HG03025 (cell line): Measurements from ENCODE around the gene LSM11.
A peak's percentile ranks its signal among the peaks of the same experiment; 100 is the strongest.
"Not testable (repeated sequence)": the region's sequence is repeated elsewhere in the genome, so short reads cannot be mapped to it uniquely, and the experiment has no call there.

Source experiments
- ATAC-seq: cut with Tn5 transposase; IDR thresholded peaks from one replicate; pipeline ENCODE4 v1.9.1; 2021; ENCODE audit warnings: mild to moderate bottlenecking, moderate library complexity; ENCODE audit not compliant: unreplicated experiment, low FRiP score

Gene LSM11

DNA sequence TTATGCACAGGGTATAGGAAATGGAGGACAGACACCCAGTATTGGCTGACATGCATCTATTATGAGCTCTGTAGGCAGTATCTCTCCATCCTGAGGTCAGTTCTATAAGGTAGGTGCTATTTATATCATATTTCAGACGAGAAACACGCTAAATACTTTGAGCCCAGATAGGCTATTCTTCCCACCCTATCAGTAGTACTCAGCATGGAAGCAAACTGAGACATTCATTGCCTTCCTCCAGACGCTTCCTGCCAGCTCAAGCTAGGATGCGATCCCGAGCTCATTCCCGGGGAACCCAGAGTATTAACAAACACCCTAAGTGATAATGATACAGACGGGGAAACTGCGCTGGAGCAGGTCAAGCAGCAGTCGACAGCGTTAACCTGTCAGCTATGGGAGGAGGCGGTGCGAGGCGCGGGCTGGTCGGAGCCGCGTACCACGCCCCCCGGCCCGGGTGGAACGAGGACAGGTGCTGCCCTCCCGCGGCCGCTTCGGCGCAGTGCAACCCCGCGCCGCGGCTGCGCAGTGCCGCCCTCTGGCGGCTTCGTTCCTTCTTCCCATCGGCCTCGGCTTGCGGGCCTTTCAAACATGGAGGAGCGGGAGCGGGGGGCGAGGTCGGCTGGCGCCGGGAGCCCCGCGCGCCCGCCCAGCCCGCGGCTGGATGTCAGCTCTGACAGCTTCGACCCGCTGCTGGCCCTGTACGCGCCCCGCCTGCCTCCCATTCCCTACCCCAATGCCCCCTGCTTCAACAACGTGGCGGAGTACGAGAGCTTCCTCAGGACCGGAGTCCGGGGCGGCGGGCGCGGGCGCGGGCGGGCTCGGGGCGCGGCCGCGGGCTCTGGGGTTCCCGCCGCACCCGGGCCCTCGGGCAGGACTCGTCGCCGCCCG is at the start of gene LSM11:
LSM11 (plus strand) TSS at position 550 of the 888 bp plus-strand sequence; CDS start at position 589, 39 bp downstream.
- ATAC-seq = peak; percentile 80

- not testable (repeated sequence) for ATAC-seq
These were observed 49.7 kb upstream of the LSM11 start for GRCh38 chr5:157693816-157694215.

- ATAC-seq = not testable (repeated sequence)
These were observed 47.4 kb upstream of the LSM11 start for GRCh38 chr5:157696154-157696553.

DNA sequence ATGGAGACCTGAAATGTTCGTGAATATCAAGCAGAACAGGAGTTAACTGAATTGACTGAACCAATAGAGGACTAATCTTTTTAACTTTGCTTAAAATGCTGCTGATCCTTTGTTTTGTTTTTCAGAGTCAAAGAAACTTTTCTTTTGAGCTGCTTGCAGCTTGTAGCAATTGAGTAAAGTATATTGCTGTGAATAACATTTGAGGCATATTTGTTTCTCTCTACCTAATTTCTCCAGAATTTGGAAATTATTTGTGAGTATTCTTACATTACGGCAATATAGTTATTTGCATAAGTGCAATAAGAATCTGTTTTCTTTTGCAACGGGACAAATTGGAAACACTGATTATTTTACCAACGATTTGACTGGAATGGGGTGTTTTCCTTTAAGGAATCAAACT is 44.8 kb upstream of the LSM11 start:
- not testable (repeated sequence) for ATAC-seq

- ATAC-seq = no peak
These were observed 39.8 kb upstream of the LSM11 start for GRCh38 chr5:157703736-157704135.

- ATAC-seq = no peak
These were observed 34.6 kb upstream of the LSM11 start for GRCh38 chr5:157708866-157709265.

- ATAC-seq = no peak
These were observed 34.2 kb upstream of the LSM11 start for GRCh38 chr5:157709346-157709745.

GRCh38 chr5:157710431-157710830 is 33.1 kb upstream of the LSM11 start:
- no peak for ATAC-seq

GRCh38 chr5:157710882-157711281 is 32.6 kb upstream of the LSM11 start:
- ATAC-seq = no peak

DNA sequence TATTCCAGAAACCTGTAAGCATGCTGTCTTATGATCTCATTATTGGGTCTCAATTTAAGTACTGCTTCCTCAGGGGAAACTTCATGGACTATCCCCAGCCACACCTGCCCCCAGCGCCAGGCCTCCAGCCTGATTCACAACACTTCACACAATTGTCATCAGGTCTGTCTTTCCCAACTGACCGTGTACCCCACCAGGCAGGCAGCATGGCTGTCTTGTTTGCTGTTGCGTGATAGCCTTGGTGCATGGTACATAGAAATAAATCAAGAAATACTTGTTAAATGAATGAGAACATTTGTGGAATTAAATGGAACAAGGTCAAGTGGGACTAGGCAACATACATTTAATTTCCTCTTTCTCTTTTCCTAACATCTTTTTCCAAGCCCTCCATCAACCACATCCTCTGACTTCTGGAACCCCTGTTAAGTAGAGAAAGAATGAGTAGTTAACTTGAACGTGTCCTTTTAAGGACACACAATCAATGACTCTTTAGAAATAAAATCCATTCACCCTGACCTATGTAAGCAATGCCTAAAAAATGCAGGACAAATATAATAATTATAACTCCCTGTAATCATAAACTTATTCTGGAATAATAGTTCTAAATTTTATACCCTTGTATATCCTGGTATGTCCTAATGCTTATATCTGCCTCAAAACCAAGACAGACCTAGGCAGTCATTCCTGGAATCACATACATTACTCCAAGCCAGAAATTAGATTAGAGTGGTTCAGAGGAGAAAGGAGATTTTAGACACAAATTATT is 29.5 kb upstream of the LSM11 start:
- ATAC-seq = no peak

DNA sequence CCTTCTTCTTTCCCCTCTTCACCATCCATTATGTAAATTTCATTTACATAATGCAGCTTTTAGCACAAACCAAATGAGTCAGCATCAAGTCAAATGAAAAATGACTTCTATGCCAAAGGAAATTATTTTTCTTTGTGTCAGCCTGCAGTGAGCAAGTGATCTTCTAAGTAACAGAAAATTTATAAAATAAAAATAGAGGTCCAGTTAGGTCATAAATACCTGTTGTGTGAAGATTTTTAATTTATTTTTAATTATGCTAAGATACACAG is 29.0 kb upstream of the LSM11 start:
- ATAC-seq = no peak

GRCh38 chr5:157718519-157718918 is 25.0 kb upstream of the LSM11 start:
- ATAC-seq = no peak

DNA sequence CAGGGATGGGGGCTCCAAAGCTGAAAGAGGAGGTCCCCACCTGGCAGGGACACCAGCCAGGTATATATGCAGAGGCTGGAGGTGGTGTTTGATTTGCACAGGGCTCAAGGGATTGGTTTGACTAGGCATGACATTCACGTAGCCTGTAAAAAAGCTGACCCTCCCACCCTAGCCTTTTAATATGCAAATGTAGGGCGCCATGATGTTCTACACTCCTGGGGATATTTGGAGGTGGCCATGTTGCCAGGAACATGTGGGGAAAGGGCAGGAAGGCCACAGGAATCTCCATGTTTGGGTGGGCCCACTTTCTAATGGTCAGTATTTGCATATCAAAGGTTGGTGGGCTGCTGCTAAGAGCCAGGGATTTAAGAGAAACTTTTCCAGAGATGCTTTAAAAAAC is 24.3 kb upstream of the LSM11 start:
- ATAC-seq = no peak

GRCh38 chr5:157721159-157721558 is 22.4 kb upstream of the LSM11 start:
- no peak for ATAC-seq

DNA sequence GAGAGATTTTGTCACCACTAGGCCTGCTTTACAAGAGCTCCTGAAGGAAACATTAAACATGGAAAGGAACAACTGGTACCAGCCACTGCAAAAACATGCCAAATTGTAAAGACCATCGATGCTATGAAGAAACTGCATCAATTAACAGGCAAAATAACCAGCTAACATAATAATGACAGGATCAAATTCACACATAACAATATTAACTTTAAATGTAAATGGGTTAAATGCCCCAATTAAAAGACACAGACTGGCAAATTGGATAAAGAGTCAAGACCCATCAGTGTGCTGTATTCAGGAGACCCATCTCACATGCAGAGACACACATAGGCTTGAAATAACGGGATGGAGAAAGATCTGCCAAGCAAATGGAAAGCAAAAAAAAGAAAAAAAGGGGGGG is 20.6 kb upstream of the LSM11 start:
- ATAC-seq = not testable (repeated sequence)

- not testable (repeated sequence) for ATAC-seq
These were observed 16.9 kb upstream of the LSM11 start for GRCh38 chr5:157726607-157727006.

DNA sequence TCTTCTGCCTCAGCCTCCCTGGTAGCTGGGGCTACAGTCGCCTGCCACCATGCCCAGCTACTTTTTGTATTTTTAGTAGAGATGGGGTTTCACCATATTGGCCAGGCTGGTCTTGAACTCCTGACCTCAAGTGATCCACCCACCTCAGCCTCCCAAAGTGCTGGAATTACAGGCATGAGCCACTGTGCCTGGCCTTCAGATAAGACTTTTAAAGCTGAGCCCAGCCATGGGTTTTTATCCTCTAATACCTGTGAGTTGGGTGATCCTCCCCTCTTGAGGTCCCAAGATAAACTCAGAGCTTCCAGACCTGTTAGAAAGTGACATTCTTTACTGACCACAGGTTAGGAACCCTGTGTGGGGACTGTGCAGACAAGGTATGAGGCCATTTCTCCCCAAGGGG is 15.7 kb upstream of the LSM11 start:
- not testable (repeated sequence) for ATAC-seq

DNA sequence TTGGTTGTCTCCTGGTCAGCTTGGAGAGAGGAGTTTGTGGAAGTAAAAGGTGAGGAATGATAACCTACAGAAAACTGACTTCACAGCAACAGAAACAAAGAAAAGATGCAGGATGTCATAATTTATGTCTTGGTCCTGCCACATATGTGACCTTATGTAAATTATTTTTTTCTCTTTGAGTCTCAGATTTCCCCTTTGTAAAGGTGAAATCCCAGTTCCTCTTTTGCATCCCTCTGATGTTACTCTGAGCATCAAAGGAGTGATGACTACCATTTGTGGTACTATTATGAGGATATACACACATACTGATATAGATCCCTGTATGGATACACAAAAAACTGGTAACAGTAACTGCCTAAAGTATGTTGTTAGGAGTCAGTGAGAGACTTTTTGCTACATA is 13.7 kb upstream of the LSM11 start:
- peak; percentile 62 for ATAC-seq

GRCh38 chr5:157730900-157731271 is 12.6 kb upstream of the LSM11 start:
- no peak for ATAC-seq

- peak; percentile 89 for ATAC-seq
These were observed 12.0 kb upstream of the LSM11 start, which contains the start of gene THG1L for GRCh38 chr5:157731272-157732129. Gene THG1L (plus strand): TSS chr5:157731420. CDS start chr5:157731441, 21 bp downstream.

DNA sequence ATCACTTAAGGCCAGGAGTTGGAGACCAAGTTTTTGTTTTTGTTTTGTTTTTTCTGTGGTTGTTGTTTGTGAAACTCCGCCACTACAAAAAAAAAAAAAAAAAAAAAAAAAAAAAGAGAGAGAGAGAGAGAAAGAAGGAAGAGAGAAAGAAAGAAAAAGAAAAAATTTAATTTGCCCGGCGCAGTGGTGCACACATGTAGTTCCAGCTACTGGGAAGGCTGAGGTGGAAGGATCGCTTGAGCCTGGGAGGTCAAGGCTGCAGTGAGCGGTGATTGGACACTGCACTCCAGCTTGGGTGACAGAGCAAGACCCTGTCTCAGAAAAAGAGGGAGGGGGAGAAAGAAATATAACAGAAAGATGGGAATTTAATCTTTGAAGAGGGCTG is 11.4 kb upstream of the LSM11 start:
- no peak for ATAC-seq
